Endothelial cell of umbilical vein (primary cell): Measurements from ENCODE around the gene CCDC92B. TPM values are rescaled to one million over a fixed set of nuclear protein-coding genes. Genes with fewer than 3 reads are reported as not detected.

ENCODE experiments used
- BruUV-seq: library from RNA; stranded (reverse); fragments of 400-500 nt; replicated peaks from 2 replicates; lab custom pipeline; 2021; lab: Mats Ljungman, UMichigan
- CTCF ChIA-PET: fragments of 300-600, 350-600 bp; sonication (Branson Sonifier 250); formaldehyde crosslinking; loops from one replicate; lab custom pipeline; 2021; ENCODE audit warnings: antibody characterized with exemption, inconsistent platforms; lab: Charles Lee
- POLR2A ChIA-PET: fragments of 300-600, 350-600 bp; sonication (Branson Sonifier 250); formaldehyde crosslinking; loops from one replicate; lab custom pipeline; 2021; ENCODE audit warnings: antibody characterized with exemption, inconsistent platforms; lab: Charles Lee
- DNase-seq: peaks from one replicate; pipeline ENCODE4 v3.0.0-alpha.2; 2011; ENCODE audit warnings: low read depth, low spot score
- FAIRE-seq: peaks from 2 replicates; lab custom pipeline; 2011; peaks lifted over from hg19 to GRCh38; lab: Jason Lieb, UNC
- H2AFZ ChIP-seq: 2 replicates; pipeline ENCODE4 v1.6.0; 2012; ENCODE audit warnings: low read depth, low read length, control low read depth, inconsistent platforms
- H3K27ac ChIP-seq: 2 replicates; pipeline ENCODE4 v1.5.1; 2011; ENCODE audit warnings: low read depth, mild to moderate bottlenecking, control low read depth, low read length, moderate library complexity; ENCODE audit not compliant: insufficient read depth
- H3K27me3 ChIP-seq, 2 experiments: 2 replicates each; pipeline versions ENCODE4 v1.6.0 to v1.6.1; 2011; ENCODE audit warnings: low read length in 2 of 2, mixed read lengths in 1 of 2; ENCODE audit not compliant: control insufficient read depth in 2 of 2, insufficient read depth in 2 of 2
- H3K36me3 ChIP-seq, 2 experiments: 2 replicates in 1 of 2; 3 replicates in 1 of 2; pipeline ENCODE4 v1.5.1; 2011; ENCODE audit warnings: low read length in 2 of 2, mild to moderate bottlenecking in 1 of 2, moderate library complexity in 1 of 2; ENCODE audit not compliant: control insufficient read depth in 2 of 2, insufficient read depth in 2 of 2; ENCODE audit errors: extremely low read depth in 1 of 2
- H3K4me1 ChIP-seq: 3 replicates; pipeline ENCODE4 v1.5.1; 2011; ENCODE audit warnings: mild to moderate bottlenecking, low read length; ENCODE audit not compliant: control insufficient read depth, insufficient read depth; ENCODE audit errors: extremely low read depth
- H3K4me2 ChIP-seq: 2 replicates; pipeline ENCODE4 v1.6.1; 2011; ENCODE audit warnings: low read length, control low read depth, mixed read lengths; ENCODE audit not compliant: insufficient read depth
- H3K4me3 ChIP-seq, 3 experiments: fragments of 200-600 bp in 1 of 3; sonication (generic), shearing (Covaris generic) in 1 of 3; replicated peaks in 1 of 3; 2 replicates each; pipeline ENCODE4 v1.5.1; 2011 to 2016; ENCODE audit warnings: control low read depth in 3 of 3, low read length in 3 of 3, mild to moderate bottlenecking in 2 of 3, inconsistent platforms in 1 of 3, low read depth in 1 of 3, moderate library complexity in 1 of 3; ENCODE audit not compliant: insufficient read depth in 1 of 3
- H3K79me2 ChIP-seq: 2 replicates; pipeline ENCODE4 v1.6.0; 2012; ENCODE audit warnings: low read length, inconsistent platforms; ENCODE audit not compliant: control insufficient read depth, insufficient read depth
- H3K9ac ChIP-seq: replicated peaks from 2 replicates; pipeline ENCODE3; 2011; ENCODE audit warnings: low read length, control low read depth; ENCODE audit not compliant: insufficient read depth; ENCODE audit errors: extremely low read depth
- H3K9me1 ChIP-seq: replicated peaks from 3 replicates; pipeline ENCODE4 v1.6.0; 2011; ENCODE audit warnings: mild to moderate bottlenecking, low read length; ENCODE audit not compliant: control insufficient read depth, insufficient read depth; ENCODE audit errors: extremely low read depth
- H3K9me3 ChIP-seq: replicated peaks from 2 replicates; pipeline ENCODE4 v1.5.1; 2012; ENCODE audit warnings: low read length, inconsistent platforms; ENCODE audit not compliant: control insufficient read depth, insufficient read depth
- H4K20me1 ChIP-seq: replicated peaks from 2 replicates; pipeline ENCODE3; 2011; ENCODE audit warnings: mild to moderate bottlenecking, low read length; ENCODE audit not compliant: control insufficient read depth, insufficient read depth; ENCODE audit errors: extremely low read depth
- EZH2 ChIP-seq: IDR thresholded peaks from 2 replicates; pipeline ENCODE4 v1.6.1; 2012; ENCODE audit warnings: borderline replicate concordance, low read depth, mild to moderate bottlenecking, moderate library complexity, low read length, inconsistent platforms; ENCODE audit not compliant: severe bottlenecking
- FOS ChIP-seq: IDR thresholded peaks from 2 replicates; pipeline ENCODE4 v1.6.1; 2011; ENCODE audit warnings: mild to moderate bottlenecking, low read length, moderate library complexity, borderline replicate concordance; ENCODE audit not compliant: insufficient read depth
- GATA2 ChIP-seq: IDR thresholded peaks from 2 replicates; pipeline ENCODE4 v1.7.0; 2011; ENCODE audit warnings: low read depth, mild to moderate bottlenecking, moderate library complexity, mixed read lengths, low read length; ENCODE audit not compliant: insufficient read length, insufficient read depth
- JUN ChIP-seq: IDR thresholded peaks from 2 replicates; pipeline ENCODE4 v1.6.1; 2011; ENCODE audit warnings: borderline replicate concordance, low read depth; ENCODE audit not compliant: insufficient read length, insufficient read depth
- MAX ChIP-seq: IDR thresholded peaks from 2 replicates; pipeline ENCODE4 v1.6.1; 2011; ENCODE audit not compliant: insufficient read depth, insufficient read length
- MYC ChIP-seq: IDR thresholded peaks from one replicate; pipeline ENCODE4 v1.6.1; 2011; ENCODE audit warnings: mild to moderate bottlenecking, low read depth, low read length
- POLR2A ChIP-seq: IDR thresholded peaks from 2 replicates; pipeline ENCODE4 v1.6.1; 2012; ENCODE audit warnings: low read depth, mild to moderate bottlenecking, control low read depth, low read length
- POLR2AphosphoS5 ChIP-seq: IDR thresholded peaks from 2 replicates; pipeline ENCODE4 v1.6.1; 2012; ENCODE audit warnings: low read depth, mild to moderate bottlenecking, control low read depth, low read length, moderate library complexity; ENCODE audit not compliant: insufficient read depth
- dilution Hi-C: fragments of 300-500 bp; cut with MboI; formaldehyde crosslinking; loops from one replicate; pipeline ENCODE4 v1.15.0; 2019; ENCODE audit warnings: low sequenced_read_pairs; ENCODE audit not compliant: extremely low pct_ligation_motif_present
- intact Hi-C: fragments of 100-400 bp; cut with micrococcal nuclease; formaldehyde crosslinking; loops from one replicate; pipeline ENCODE4 v1.10.0; 2022
- polyA plus RNA-seq, 4 experiments: library from polyadenylated mRNA; depleted of rRNA in 3 of 4; stranded (reverse) in 3 of 4; unstranded in 1 of 4; fragments of >200 nt; gene quantifications; 2 replicates each; pipeline versions ENCODE4 v1.2.1 to v1.2.3, GENCODE V29; 2011 to 2012; ENCODE audit warnings: missing spikeins in 1 of 4
- total RNA-seq: library from RNA; stranded (reverse); gene quantifications from 2 replicates; pipeline ENCODE4 v1.2.3, GENCODE V29; 2021
- TF ChIP-seq, protein P1 (sequence below), 2 donors: IDR thresholded peaks; 1 replicate in 1 of 2; 2 replicates in 1 of 2; pipeline ENCODE4 v1.5.1; 2011; ENCODE audit warnings: low read length in 2 of 2, mild to moderate bottlenecking in 2 of 2, moderate library complexity in 2 of 2, control low read depth in 1 of 2, inconsistent platforms in 1 of 2, low read depth in 1 of 2; ENCODE audit not compliant: insufficient read depth in 1 of 2; ENCODE audit errors: extremely low read depth in 1 of 2

The CCDC92B gene
- total and polyA plus RNA-seq, 2 donors (not counting 3 experiments of a cell fraction or from before 2014, with no cell fraction given), result not detected

DNA sequence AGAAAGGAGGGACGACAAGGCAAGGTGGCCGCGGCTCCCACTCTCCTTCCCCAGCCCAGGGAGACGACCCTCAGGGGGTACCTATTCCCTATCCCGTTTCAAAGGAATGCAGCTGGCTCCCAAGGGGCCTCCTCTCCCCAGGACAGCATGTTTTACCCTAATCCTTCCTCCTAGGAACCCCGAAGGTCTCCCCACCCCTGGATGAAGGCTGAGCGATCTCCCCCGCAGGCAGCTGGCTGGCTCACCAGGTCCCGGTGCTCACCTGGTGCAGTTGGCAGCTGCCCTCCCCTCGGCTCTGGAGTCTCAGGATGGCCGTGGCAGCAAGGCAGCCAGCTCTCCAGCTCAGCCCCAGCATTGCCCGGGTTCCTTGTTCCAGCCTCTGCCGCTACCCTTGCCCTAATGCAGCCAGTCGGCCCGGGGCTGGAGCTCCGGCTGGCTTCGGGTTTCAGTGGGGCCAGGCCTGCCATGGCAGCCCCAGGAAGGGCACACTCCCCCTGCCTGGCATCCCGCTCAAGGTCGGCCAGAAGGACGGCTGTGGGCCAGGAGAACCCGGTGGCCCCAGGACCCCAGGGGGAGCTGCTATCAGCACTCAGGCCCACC, 42.4 kb downstream of the CCDC92B start:
- H3K4me2 ChIP-seq, result no peak overlapping the region
- CTCF ChIA-PET, result no interaction called here
- DNase-seq (no peak), FAIRE-seq (no peak)
- H2AFZ ChIP-seq, result no peak overlapping the region
- peaks cover 0 to 5% of the 10 kb centered on the region in 2 experiments for H3K36me3 ChIP-seq
- H3K9ac ChIP-seq, result no peak overlapping the region
- H3K4me3 ChIP-seq, result no peak overlapping the region
- peaks cover 13% of the 10 kb centered on the region for H3K4me1 ChIP-seq
- no peaks in the 10 kb centered on the region for H3K27me3 ChIP-seq
- POLR2A ChIA-PET, result interaction anchor here (0.5 kb wide), 1 partner anchor 14 kb away, joined by 3 read pairs; no protein-coding TSS in a partner anchor
- no peaks in the 10 kb centered on the region for H3K9me1 ChIP-seq
- BruUV-seq, result no TSS peak
- no peaks in the 10 kb centered on the region for H4K20me1 ChIP-seq
- no peak overlapping the region for H3K27ac ChIP-seq
- H3K79me2 ChIP-seq, result peaks cover 69% of the 10 kb centered on the region
- TF ChIP-seq MYC (no peak), EZH2 (no peak), JUN (no peak)
- dilution Hi-C loops, result no loop called here
- intact Hi-C loops, result no loop called here
- H3K9me3 ChIP-seq, result no peaks in the 10 kb centered on the region

DNA sequence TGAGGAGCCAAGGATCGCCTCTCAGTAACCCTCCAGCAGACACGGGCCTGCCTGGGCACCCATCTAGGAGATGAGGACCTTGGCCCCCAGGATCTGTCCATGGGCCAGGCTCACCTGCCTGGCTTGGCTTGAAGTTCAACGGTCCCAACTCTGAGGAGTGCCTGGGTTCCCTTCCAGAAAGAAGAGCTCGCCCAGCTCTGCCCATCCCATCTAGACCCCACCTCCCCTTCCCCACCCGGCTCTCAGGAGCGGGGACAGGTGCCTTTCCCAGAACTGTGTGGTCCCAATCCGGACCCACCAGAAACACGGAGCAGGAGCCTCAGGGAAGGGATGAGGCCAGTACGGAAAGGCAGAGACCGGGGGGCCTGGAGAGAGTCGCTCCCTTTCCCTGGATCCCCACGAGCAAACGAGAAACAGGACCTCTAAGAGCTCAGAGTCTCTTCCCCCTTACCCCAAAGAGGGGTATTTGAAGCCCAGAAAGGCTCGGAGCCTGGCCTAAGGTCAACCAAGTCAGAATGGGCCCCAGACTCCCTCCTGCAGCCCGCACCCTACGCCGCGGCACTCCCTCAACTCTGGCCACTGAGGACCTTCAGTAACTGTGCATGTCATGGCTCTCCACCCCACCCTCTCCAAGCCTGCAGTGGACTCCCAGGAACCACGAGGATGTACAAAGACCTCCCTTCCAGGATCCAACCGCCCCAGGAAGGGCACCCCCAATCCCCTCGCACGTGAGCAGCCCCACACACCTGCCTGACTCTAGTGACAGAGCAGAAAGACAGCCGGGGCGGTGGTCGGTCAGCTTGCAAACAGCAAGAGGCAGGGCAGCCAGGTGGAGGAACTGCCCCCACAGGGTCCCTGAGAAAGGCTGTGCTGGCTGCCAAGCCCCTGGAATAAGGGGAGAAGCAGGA, 43.3 kb downstream of the CCDC92B start:
- dilution Hi-C loops (no loop called here), intact Hi-C loops (no loop called here)
- no peaks in the 10 kb centered on the region for H3K9me3 ChIP-seq
- peaks cover 0 to 10% of the 10 kb centered on the region in 2 experiments for H3K36me3 ChIP-seq
- no TSS peak for BruUV-seq
- no peak overlapping the region for H3K27ac ChIP-seq
- no peak for FAIRE-seq
- TF ChIP-seq JUN, result no peak
- no peak for TF ChIP-seq POLR2AphosphoS5
- no peak for TF ChIP-seq EZH2
- no peak for TF ChIP-seq MYC
- TF ChIP-seq GATA2, result no peak
- TF ChIP-seq, protein P1, sequence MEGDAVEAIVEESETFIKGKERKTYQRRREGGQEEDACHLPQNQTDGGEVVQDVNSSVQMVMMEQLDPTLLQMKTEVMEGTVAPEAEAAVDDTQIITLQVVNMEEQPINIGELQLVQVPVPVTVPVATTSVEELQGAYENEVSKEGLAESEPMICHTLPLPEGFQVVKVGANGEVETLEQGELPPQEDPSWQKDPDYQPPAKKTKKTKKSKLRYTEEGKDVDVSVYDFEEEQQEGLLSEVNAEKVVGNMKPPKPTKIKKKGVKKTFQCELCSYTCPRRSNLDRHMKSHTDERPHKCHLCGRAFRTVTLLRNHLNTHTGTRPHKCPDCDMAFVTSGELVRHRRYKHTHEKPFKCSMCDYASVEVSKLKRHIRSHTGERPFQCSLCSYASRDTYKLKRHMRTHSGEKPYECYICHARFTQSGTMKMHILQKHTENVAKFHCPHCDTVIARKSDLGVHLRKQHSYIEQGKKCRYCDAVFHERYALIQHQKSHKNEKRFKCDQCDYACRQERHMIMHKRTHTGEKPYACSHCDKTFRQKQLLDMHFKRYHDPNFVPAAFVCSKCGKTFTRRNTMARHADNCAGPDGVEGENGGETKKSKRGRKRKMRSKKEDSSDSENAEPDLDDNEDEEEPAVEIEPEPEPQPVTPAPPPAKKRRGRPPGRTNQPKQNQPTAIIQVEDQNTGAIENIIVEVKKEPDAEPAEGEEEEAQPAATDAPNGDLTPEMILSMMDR (IDR thresholded peaks at IDR 0.05; ENCODE audit: extremely low read depth in 1 of 2, insufficient read depth in 1 of 2, low read depth in 1 of 2, low read length in 2 of 2), result no peak
- TF ChIP-seq MAX, result no peak
- no peak for TF ChIP-seq FOS
- TF ChIP-seq POLR2A, result no peak
- H3K4me1 ChIP-seq, result peaks cover 10% of the 10 kb centered on the region
- no peaks in the 10 kb centered on the region for H3K9me1 ChIP-seq
- H3K79me2 ChIP-seq, result peaks cover 68% of the 10 kb centered on the region
- no peaks in the 10 kb centered on the region for H4K20me1 ChIP-seq
- no peak overlapping the region for H3K4me3 ChIP-seq
- ChIA-PET POLR2A (interaction anchor here (0.5 kb wide), 1 partner anchor 13 kb away, joined by 3 read pairs; no protein-coding TSS in a partner anchor), CTCF (interaction anchor here (0.6 kb wide), 1 partner anchor 41 kb away, joined by 3 read pairs; no protein-coding TSS in a partner anchor)
- H3K27me3 ChIP-seq, result no peaks in the 10 kb centered on the region
- H3K4me2 ChIP-seq, result no peak overlapping the region
- no peak for DNase-seq
- no peak overlapping the region for H3K9ac ChIP-seq
- no peak overlapping the region for H2AFZ ChIP-seq
